ENCODE measurements around the gene MGLL. TPM values are rescaled to one million over a fixed set of nuclear protein-coding genes. Genes with fewer than 3 reads are reported as not detected.

Gene MGLL
- total RNA-seq, 4 donors from 2014 or later = 26.5 to 50.2 (median 43.8) TPM

DNA sequence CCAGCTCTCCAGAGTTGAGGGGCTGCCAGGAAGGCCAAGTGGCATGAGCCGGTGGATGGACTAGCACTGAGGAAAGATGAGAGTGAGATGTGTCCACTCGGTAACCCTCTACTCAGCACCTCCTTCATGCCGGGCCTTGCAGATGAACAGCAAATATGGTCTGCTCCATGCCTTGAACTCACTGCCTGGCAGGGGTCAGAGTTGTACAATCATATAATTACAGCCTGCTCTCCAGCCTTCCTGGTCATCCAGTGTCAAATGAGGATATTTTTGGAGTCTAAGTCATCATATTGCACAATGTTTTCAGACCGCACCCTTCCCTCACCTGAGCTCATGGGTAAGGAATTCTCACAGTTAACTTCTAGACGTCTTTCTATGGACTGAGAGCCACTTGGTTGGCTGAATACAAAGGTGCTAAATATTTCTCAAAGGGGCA lies 4.9 kb downstream of the MGLL start:
- Histone ChIP-seq H3K4me3 (no peak overlapping the region), H3K9me3 (no peaks in the 10 kb centered on the region), H3K27me3 (no peaks in the 10 kb centered on the region), H3K27ac (peak overlapping the region; percentile 80 to 92 (median 84)), H3K36me3 (peaks cover 0 to 14% of the 10 kb centered on the region in 2 donors), H3K4me1 (peaks cover 74 to 89% of the 10 kb centered on the region in 2 donors)
- TF ChIP-seq, protein P1, sequence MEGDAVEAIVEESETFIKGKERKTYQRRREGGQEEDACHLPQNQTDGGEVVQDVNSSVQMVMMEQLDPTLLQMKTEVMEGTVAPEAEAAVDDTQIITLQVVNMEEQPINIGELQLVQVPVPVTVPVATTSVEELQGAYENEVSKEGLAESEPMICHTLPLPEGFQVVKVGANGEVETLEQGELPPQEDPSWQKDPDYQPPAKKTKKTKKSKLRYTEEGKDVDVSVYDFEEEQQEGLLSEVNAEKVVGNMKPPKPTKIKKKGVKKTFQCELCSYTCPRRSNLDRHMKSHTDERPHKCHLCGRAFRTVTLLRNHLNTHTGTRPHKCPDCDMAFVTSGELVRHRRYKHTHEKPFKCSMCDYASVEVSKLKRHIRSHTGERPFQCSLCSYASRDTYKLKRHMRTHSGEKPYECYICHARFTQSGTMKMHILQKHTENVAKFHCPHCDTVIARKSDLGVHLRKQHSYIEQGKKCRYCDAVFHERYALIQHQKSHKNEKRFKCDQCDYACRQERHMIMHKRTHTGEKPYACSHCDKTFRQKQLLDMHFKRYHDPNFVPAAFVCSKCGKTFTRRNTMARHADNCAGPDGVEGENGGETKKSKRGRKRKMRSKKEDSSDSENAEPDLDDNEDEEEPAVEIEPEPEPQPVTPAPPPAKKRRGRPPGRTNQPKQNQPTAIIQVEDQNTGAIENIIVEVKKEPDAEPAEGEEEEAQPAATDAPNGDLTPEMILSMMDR (IDR thresholded peaks at IDR 0.05 in 4 of 5, conservative IDR thresholded peaks at IDR 0.05 in 1 of 5) = no peak
- TF ChIP-seq POLR2A (IDR thresholded peaks at IDR 0.05) = no peak
- DNase-seq (peak; percentile 53 to 73), ATAC-seq (peak; percentile 97 to 98)
- in situ Hi-C loops (cut with MboI; ENCODE audit: low sequenced_read_pairs in 4 of 4) (no loop called here), intact Hi-C loops (cut with DNase I; ENCODE audit: low total_unique reads) (loop anchor here (1.0 to 5.0 kb wide), 2 partner anchors 40 to 227 kb away; partner anchors contain the start of gene TPRA1)

DNA sequence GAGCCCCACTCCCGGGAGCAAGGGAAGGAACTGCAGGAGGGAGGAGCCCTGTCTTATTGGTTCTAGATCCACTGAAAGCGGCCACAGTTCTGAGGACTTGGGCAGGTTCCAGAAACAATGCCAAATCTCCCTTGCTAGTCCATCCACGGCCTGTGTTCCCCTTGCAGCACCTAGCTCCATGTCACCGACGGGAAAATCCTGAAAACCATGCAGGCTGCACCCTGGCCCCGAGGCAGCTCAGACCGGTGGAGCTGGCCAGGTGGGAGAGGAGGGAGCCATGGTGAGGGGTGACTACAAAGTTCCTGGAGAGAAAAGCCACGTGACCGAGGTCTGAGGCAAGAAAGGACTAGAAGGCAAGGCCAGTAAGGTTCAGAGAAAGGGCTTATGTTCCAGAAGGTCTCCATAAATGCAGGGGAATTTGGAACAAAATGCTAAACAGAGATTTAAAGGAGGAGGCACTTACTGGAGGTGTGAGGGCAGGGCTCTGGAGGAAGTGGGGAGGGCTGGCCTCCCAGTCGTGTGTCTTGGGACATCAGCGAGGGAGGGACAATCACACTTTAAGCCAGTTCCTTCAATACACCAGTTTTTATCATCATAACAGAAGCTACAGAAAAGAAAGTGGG lies 5.4 kb downstream of the MGLL start:
- intact Hi-C loops (cut with DNase I; ENCODE audit: low total_unique reads) (loop anchor here (1.0 to 5.0 kb wide), 2 partner anchors 40 to 227 kb away; partner anchors contain the start of gene TPRA1), in situ Hi-C loops (cut with MboI; ENCODE audit: low sequenced_read_pairs in 4 of 4) (no loop called here)
- TF ChIP-seq, protein P1 (IDR thresholded peaks at IDR 0.05 in 4 of 5, conservative IDR thresholded peaks at IDR 0.05 in 1 of 5) = no peak
- TF ChIP-seq POLR2A (IDR thresholded peaks at IDR 0.05) = no peak
- Histone ChIP-seq H3K27ac (peak overlapping the region; percentile 80 to 92 (median 84)), H3K36me3 (peaks cover 0 to 19% of the 10 kb centered on the region in 2 donors), H3K27me3 (no peaks in the 10 kb centered on the region), H3K9me3 (no peaks in the 10 kb centered on the region), H3K4me3 (no peak overlapping the region), H3K4me1 (peaks cover 68 to 84% of the 10 kb centered on the region in 2 donors)
- ATAC-seq = no peak
- no peak for DNase-seq

DNA sequence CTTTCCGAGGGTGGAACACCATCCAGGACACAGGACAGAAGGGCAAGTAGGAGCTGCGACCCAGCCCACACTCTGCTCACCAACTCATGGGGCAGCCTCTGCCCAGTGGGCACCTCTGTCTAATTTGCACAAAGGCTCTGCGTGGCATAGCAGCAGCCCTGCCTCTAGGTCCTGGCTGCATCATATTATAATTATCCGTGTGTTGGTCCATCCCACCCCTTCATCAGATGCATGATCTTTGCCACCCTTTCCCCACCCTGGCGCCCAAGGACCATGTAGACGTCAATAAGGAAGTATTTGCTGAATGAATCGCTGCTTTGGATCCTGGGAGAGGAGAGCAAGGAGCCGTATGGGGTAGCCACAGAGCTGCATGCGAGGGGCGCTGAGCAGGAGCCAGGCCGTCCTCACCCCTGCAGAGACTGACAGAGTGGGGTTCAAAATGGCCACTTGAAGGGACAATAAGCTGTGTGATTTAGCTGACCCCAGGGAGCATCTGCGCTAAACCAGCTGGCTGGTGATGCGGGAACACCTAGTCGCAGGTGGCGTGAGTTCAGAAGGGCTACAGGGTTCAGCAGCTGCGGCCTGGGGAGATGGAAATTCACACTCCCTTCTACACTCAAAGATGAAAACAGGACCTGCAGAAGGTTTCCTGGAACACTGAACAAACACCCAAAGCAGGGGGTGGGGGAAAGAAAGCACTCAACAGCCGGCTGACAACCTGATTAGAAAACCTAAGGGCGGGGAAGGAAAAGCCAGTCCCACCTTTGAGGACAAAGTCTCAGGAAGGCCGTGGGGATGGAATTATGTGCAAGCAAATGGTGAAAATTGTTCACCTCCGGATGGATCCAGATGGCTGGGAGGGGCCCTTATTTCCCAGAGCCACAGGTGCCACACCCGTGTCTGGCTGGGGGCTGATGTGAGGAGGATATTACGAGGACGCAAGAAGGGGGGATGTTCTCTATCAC lies 6.4 kb downstream of the MGLL start:
- Histone ChIP-seq H3K4me1 (peaks cover 59 to 79% of the 10 kb centered on the region in 2 donors), H3K36me3 (peaks cover 0 to 23% of the 10 kb centered on the region in 2 donors), H3K27me3 (no peaks in the 10 kb centered on the region), H3K27ac (peak overlapping the region; percentile 80 to 92 (median 84)), H3K4me3 (no peak overlapping the region), H3K9me3 (no peaks in the 10 kb centered on the region)
- in situ Hi-C loops (cut with MboI; ENCODE audit: low sequenced_read_pairs in 4 of 4) = no loop called here
- intact Hi-C loops (cut with DNase I; ENCODE audit: low total_unique reads) = loop anchor here (5.0 kb wide), 1 partner anchor 39 kb away; no protein-coding TSS in a partner anchor
- no peak for TF ChIP-seq POLR2A (IDR thresholded peaks at IDR 0.05)
- TF ChIP-seq, protein P1 (IDR thresholded peaks at IDR 0.05 in 4 of 5, conservative IDR thresholded peaks at IDR 0.05 in 1 of 5) = no peak
- no peak for ATAC-seq
- DNase-seq = no peak

DNA sequence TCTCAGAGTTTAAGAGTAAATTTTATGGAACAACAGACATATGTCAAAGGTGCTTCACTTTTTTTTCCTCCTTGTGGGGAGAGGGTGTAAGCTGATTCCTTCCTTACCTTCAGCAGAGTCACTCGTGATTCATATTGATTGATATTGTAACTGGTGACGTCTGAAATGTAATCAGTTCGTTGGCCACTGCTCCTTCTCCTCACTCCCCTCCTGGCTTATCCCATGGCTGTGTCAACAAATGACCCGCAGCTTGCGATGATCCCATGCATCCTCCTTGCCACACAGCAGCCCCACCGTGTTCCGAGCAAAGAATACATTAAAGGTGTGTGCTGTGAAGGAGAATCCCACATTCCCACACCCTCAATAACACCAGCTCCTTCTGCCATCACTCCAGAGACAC lies 7.3 kb downstream of the MGLL start:
- intact Hi-C loops (cut with DNase I; ENCODE audit: low total_unique reads) = loop anchor here (5.0 kb wide), 1 partner anchor 38 kb away; no protein-coding TSS in a partner anchor

More for the DNA sequence above, 7.3 kb downstream of the MGLL start:
- peak overlapping the region in 2 of 4 donors; percentile 80 to 92 for H3K27ac ChIP-seq
- H3K36me3 ChIP-seq = peaks cover 0 to 23% of the 10 kb centered on the region in 2 donors
- no peak overlapping the region for H3K4me3 ChIP-seq
- TF ChIP-seq, protein P1 (IDR thresholded peaks at IDR 0.05 in 4 of 5, conservative IDR thresholded peaks at IDR 0.05 in 1 of 5) = no peak
- TF ChIP-seq POLR2A (IDR thresholded peaks at IDR 0.05) = no peak
- in situ Hi-C loops (cut with MboI; ENCODE audit: low sequenced_read_pairs in 4 of 4) = no loop called here
- H3K9me3 ChIP-seq = no peaks in the 10 kb centered on the region
- H3K4me1 ChIP-seq = peaks cover 62 to 75% of the 10 kb centered on the region in 2 donors
- ATAC-seq (no peak), DNase-seq (no peak)
- H3K27me3 ChIP-seq = no peaks in the 10 kb centered on the region

All from gastrocnemius medialis (tissue), 4 donors.